Body of pancreas (tissue), 4 donors: Measurements from ENCODE around the gene PRR12.

Experiments used
- CTCF ChIP-seq, 7 experiments: fragments of 450-650 bp in 4 of 7; fragments of 200-600 bp in 3 of 7; sonication (generic) in 3 of 7; IDR thresholded peaks; one replicate each; pipeline ENCODE4 v1.5.1; 2016 to 2019; ENCODE audit warnings: antibody characterized with exemption in 7 of 7
- POLR2A ChIP-seq, 3 donors: fragments of 450-650 bp; IDR thresholded peaks; one replicate each; pipeline ENCODE4 v1.6.1; 2016; ENCODE audit warnings: antibody characterized with exemption in 3 of 3, mild to moderate bottlenecking in 2 of 3

- no peak for TF ChIP-seq CTCF (IDR thresholded peaks at IDR 0.05)
- no peak for TF ChIP-seq POLR2A (IDR thresholded peaks at IDR 0.05)
These were observed 65.6 kb downstream of the PRR12 start for GRCh38 chr19:49656456-49657109.
